Hepatocyte (in vitro differentiated cells): ENCODE results near the gene TRIM14. TPM values are rescaled to one million over a fixed set of nuclear protein-coding genes. Genes with fewer than 3 reads are reported as not detected.

Source experiments
- DNase-seq: peaks from one replicate; pipeline ENCODE4 v3.0.0-alpha.2; 2016; ENCODE audit warnings: low spot score
- H2AFZ ChIP-seq: fragments of 200-600 bp; sonication (generic); 2 replicates; pipeline ENCODE4 v1.6.0; 2016; ENCODE audit warnings: antibody characterized with exemption, mild to moderate bottlenecking
- H3K27ac ChIP-seq: fragments of 200-600 bp; sonication (generic); 2 replicates; pipeline ENCODE4 v1.5.1; 2016; ENCODE audit warnings: mild to moderate bottlenecking
- H3K27me3 ChIP-seq: fragments of 200-600 bp; sonication (generic); 2 replicates; pipeline ENCODE4 v1.6.1; 2016
- H3K36me3 ChIP-seq: fragments of 200-600 bp; sonication (generic); replicated peaks from 2 replicates; pipeline ENCODE4 v1.5.1; 2016; ENCODE audit warnings: low read depth; ENCODE audit not compliant: insufficient read depth
- H3K4me1 ChIP-seq: fragments of 200-600 bp; sonication (generic); 2 replicates; pipeline ENCODE4 v1.5.1; 2016; ENCODE audit warnings: mild to moderate bottlenecking, moderate library complexity; ENCODE audit not compliant: insufficient read depth
- H3K4me2 ChIP-seq: fragments of 200-600 bp; sonication (generic); 2 replicates; pipeline ENCODE4 v1.6.0; 2016
- H3K4me3 ChIP-seq: fragments of 200-600 bp; sonication (generic); 2 replicates; pipeline ENCODE4 v1.5.1; 2016; ENCODE audit warnings: mild to moderate bottlenecking
- H3K79me2 ChIP-seq: fragments of 200-600 bp; sonication (generic); 2 replicates; pipeline ENCODE4 v1.6.0; 2017; ENCODE audit warnings: mild to moderate bottlenecking
- H3K9me2 ChIP-seq: fragments of 200-600 bp; sonication (generic); replicated peaks from 2 replicates; pipeline ENCODE4 v1.6.0; 2017; ENCODE audit warnings: mild to moderate bottlenecking; ENCODE audit not compliant: insufficient read depth
- H3K9me3 ChIP-seq: fragments of 200-600 bp; sonication (generic); 2 replicates; pipeline ENCODE4 v1.5.1; 2016; ENCODE audit warnings: low read depth, mild to moderate bottlenecking
- H4K20me1 ChIP-seq: fragments of 200-600 bp; sonication (generic); 2 replicates; pipeline ENCODE4 v1.6.0; 2016; ENCODE audit warnings: mild to moderate bottlenecking; ENCODE audit not compliant: insufficient read depth, poor library complexity, severe bottlenecking
- CTCF ChIP-seq: fragments of 200-600 bp; sonication (generic); IDR thresholded peaks from 2 replicates; pipeline ENCODE4 v1.5.1; 2016; ENCODE audit warnings: antibody characterized with exemption, mild to moderate bottlenecking; ENCODE audit not compliant: poor library complexity
- EZH2 ChIP-seq: fragments of 200-600 bp; sonication (generic); IDR thresholded peaks from 2 replicates; pipeline ENCODE4 v1.6.1; 2016; ENCODE audit warnings: antibody characterized with exemption, mild to moderate bottlenecking, borderline replicate concordance
- EZH2phosphoT487 ChIP-seq: fragments of 200-600 bp; sonication (generic); IDR thresholded peaks from one replicate; pipeline ENCODE4 v1.6.1; 2018; ENCODE audit warnings: antibody characterized with exemption, mild to moderate bottlenecking, low read depth, moderate library complexity; ENCODE audit not compliant: unreplicated experiment, severe bottlenecking
- WGBS: methylation state at CpG from one replicate; pipeline ENCODE4 v1.1.6; 2016; ENCODE audit warnings: low lambda C conversion rate; ENCODE audit errors: missing lambda C conversion rate; 5-methylcytosine and 5-hydroxymethylcytosine counted together
- polyA plus RNA-seq: library from polyadenylated mRNA; unstranded; fragments of >200 nt; fragmentation: Nextera tagmentation; extraction: Ambion mirVana; gene quantifications from 2 replicates; pipeline ENCODE4 v1.2.1, GENCODE V29; 2016
- total RNA-seq: library from RNA; depleted of rRNA; stranded (reverse); fragments of >200 nt; gene quantifications from 2 replicates; pipeline ENCODE4 v1.2.3, GENCODE V29; 2014

Gene TRIM14
- total and polyA plus RNA-seq, 2 experiments from 2014 or later = 8.1 to 10.0 TPM

- H3K4me3 ChIP-seq = no peak overlapping the region
Measured at GRCh38 chr9:98101416-98101815, 17.6 kb downstream of the TRIM14 start.

GRCh38 chr9:98100456-98100855, 18.6 kb downstream of the TRIM14 start:
- Histone ChIP-seq H3K27me3 (no peaks in the 10 kb centered on the region), H2AFZ (no peak overlapping the region), H3K79me2 (no peaks in the 10 kb centered on the region), H3K27ac (peak overlapping the region; percentile 3), H3K9me2 (no peaks in the 10 kb centered on the region), H3K4me1 (peaks cover 5% of the 10 kb centered on the region), H4K20me1 (no peaks in the 10 kb centered on the region), H3K4me3 (no peak overlapping the region), H3K4me2 (peak overlapping the region; percentile 3), H3K9me3 (no peaks in the 10 kb centered on the region), H3K36me3 (no peaks in the 10 kb centered on the region)
- DNase-seq = no peak
- no peak for TF ChIP-seq CTCF
- TF ChIP-seq EZH2 = no peak
- TF ChIP-seq EZH2phosphoT487 = no peak

More at GRCh38 chr9:98101416-98101815, 17.6 kb downstream of the TRIM14 start:
- 95% methylated on average over 7 of the region's 7 CpGs for WGBS
- Histone ChIP-seq H3K4me1 (peaks cover 5% of the 10 kb centered on the region), H2AFZ (no peak overlapping the region), H3K9me2 (no peaks in the 10 kb centered on the region), H3K27me3 (no peaks in the 10 kb centered on the region), H3K79me2 (no peaks in the 10 kb centered on the region), H3K36me3 (no peaks in the 10 kb centered on the region), H3K9me3 (no peaks in the 10 kb centered on the region), H3K4me2 (no peak overlapping the region), H3K27ac (no peak overlapping the region), H4K20me1 (no peaks in the 10 kb centered on the region)
- no peak for TF ChIP-seq CTCF
- DNase-seq = no peak

- Histone ChIP-seq H3K4me3 (no peak overlapping the region), H3K27ac (peak overlapping the region; percentile 3), H3K4me2 (peak overlapping the region; percentile 3), H3K9me2 (no peaks in the 10 kb centered on the region), H3K4me1 (peaks cover 5% of the 10 kb centered on the region), H2AFZ (no peak overlapping the region), H4K20me1 (no peaks in the 10 kb centered on the region), H3K27me3 (no peaks in the 10 kb centered on the region), H3K36me3 (no peaks in the 10 kb centered on the region), H3K9me3 (no peaks in the 10 kb centered on the region), H3K79me2 (no peaks in the 10 kb centered on the region)
- no peak for TF ChIP-seq EZH2
- TF ChIP-seq CTCF = no peak
- TF ChIP-seq EZH2phosphoT487 = no peak
- DNase-seq = no peak
- 54% methylated on average over 5 of the region's 5 CpGs for WGBS
Measured at GRCh38 chr9:98099898-98100297, 19.1 kb downstream of the TRIM14 start.

- no peak overlapping the region for H3K27ac ChIP-seq
- H4K20me1 ChIP-seq = no peaks in the 10 kb centered on the region
- WGBS = 100% methylated on average over 2 of the region's 2 CpGs
- TF ChIP-seq CTCF (no peak), EZH2phosphoT487 (no peak), EZH2 (no peak)
- no peak for DNase-seq
- no peaks in the 10 kb centered on the region for H3K79me2 ChIP-seq
- no peaks in the 10 kb centered on the region for H3K9me3 ChIP-seq
- no peak overlapping the region for H3K4me2 ChIP-seq
- H3K4me1 ChIP-seq = peaks cover 5% of the 10 kb centered on the region
- H3K4me3 ChIP-seq = no peak overlapping the region
- H3K27me3 ChIP-seq = no peaks in the 10 kb centered on the region
- no peaks in the 10 kb centered on the region for H3K36me3 ChIP-seq
- no peaks in the 10 kb centered on the region for H3K9me2 ChIP-seq
- H2AFZ ChIP-seq = no peak overlapping the region
Measured at GRCh38 chr9:98099346-98099745, 19.7 kb downstream of the TRIM14 start.
